ENCODE data around the gene VIPR2. TPM values are rescaled to one million over a fixed set of nuclear protein-coding genes. Genes with fewer than 3 reads are reported as not detected.
"Not testable (repeated sequence)": the region's sequence is repeated elsewhere in the genome, so short reads cannot be mapped to it uniquely, and the experiment has no call there.

Gene VIPR2
- total and polyA plus RNA-seq, 7 experiments from 2014 or later = 0.27 to 1.3 (median 0.98) TPM; not detected in 4

DNA sequence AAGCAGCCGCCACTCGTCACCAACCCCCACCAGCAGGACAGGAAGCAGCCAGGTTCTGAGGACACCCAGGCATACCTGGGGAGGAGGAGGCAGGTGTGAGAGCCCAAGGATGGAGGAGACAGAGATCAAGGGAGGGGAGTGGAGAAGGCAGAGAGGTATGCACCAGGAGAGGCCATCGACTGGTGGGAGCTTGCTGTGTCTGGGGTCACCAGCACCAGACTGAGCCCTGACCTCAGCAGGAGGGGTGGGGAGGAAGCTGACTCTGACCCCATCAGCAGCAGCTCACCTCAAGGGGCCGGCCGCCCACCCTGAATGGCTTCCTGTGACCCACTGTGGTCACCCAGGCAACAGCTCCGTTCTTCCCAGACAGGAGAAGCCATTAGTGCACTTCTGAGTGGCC, 7.8 kb downstream of the VIPR2 start:
- no peak overlapping the region for H3K27ac Mint-ChIP-seq
- intact Hi-C loops (cut with micrococcal nuclease) = no loop called here
- CTCF ChIA-PET = no interaction called here

DNA sequence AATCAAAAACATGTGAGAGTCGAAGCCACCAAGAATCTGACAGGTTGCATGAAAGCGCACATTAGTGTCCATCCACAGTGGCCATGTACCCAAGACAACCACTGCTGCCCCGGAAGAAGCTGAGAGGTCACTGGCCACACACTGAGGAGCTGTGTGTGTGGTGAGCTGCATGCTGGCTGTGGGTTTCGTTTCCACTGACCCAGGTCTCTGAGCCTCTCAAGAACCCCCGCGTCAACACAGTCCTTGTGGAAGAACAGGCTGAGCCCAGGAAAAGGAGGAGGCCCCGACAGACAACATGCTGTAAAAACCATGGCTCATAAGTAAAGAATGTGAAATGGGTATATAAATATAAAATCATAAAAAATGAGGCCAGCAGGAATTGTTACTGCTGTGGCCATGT, 8.2 kb downstream of the VIPR2 start:
- no peak overlapping the region for H3K4me3 Mint-ChIP-seq
- H3K27ac Mint-ChIP-seq = no peak overlapping the region
- H3K4me1 Mint-ChIP-seq = no peaks in the 10 kb centered on the region
- intact Hi-C loops (cut with micrococcal nuclease) = no loop called here
- ATAC-seq (no peak), DNase-seq (no peak)
- peaks cover 7 to 32% (median 11%) of the 10 kb centered on the region in 5 donors for H3K27me3 Mint-ChIP-seq
- ChIA-PET POLR2A (no interaction called here), CTCF (no interaction called here)
- H3K9me3 ChIP-seq (ENCODE audit: control insufficient read depth in 2 of 3, low read length in 3 of 3) = no peaks in the 10 kb centered on the region
- no peaks in the 10 kb centered on the region for H3K4me1 ChIP-seq (ENCODE audit: control insufficient read depth in 2 of 2, insufficient read depth in 2 of 2, low read length in 2 of 2)
- H3K27ac ChIP-seq (ENCODE audit: low read depth, low read length) = no peak overlapping the region
- no peaks in the 10 kb centered on the region for H3K27me3 ChIP-seq (ENCODE audit: control insufficient read depth in 2 of 2, insufficient read depth in 2 of 2, low read length in 2 of 2)
- no peaks in the 10 kb centered on the region for H3K36me3 Mint-ChIP-seq
- peaks cover 0 to 3% (median 0%) of the 10 kb centered on the region in 11 donors for H3K9me3 Mint-ChIP-seq
- H3K36me3 ChIP-seq (ENCODE audit: control insufficient read depth in 2 of 3, insufficient read depth in 3 of 3, low read length in 3 of 3) = no peaks in the 10 kb centered on the region
- H3K4me3 ChIP-seq (ENCODE audit: low read length) = no peak overlapping the region

More for the DNA sequence above, 7.8 kb downstream of the VIPR2 start:
- no peaks in the 10 kb centered on the region for H3K36me3 ChIP-seq (ENCODE audit: control insufficient read depth in 2 of 3, insufficient read depth in 3 of 3, low read length in 3 of 3)
- H3K36me3 Mint-ChIP-seq = no peaks in the 10 kb centered on the region
- no peaks in the 10 kb centered on the region for H3K27me3 ChIP-seq (ENCODE audit: control insufficient read depth in 2 of 2, insufficient read depth in 2 of 2, low read length in 2 of 2)
- POLR2A ChIA-PET = no interaction called here
- DNase-seq (no peak), ATAC-seq (no peak)
- H3K9me3 ChIP-seq (ENCODE audit: control insufficient read depth in 2 of 3, low read length in 3 of 3) = no peaks in the 10 kb centered on the region
- peaks cover 8 to 35% (median 12%) of the 10 kb centered on the region in 5 donors for H3K27me3 Mint-ChIP-seq
- no peaks in the 10 kb centered on the region for H3K4me1 Mint-ChIP-seq
- H3K27ac ChIP-seq (ENCODE audit: low read depth, low read length) = no peak overlapping the region
- peaks cover 0 to 3% (median 0%) of the 10 kb centered on the region in 11 donors for H3K9me3 Mint-ChIP-seq
- no peak overlapping the region for H3K4me3 Mint-ChIP-seq
- H3K4me1 ChIP-seq (ENCODE audit: control insufficient read depth in 2 of 2, insufficient read depth in 2 of 2, low read length in 2 of 2) = no peaks in the 10 kb centered on the region
- H3K4me3 ChIP-seq (ENCODE audit: low read length) = no peak overlapping the region

DNA sequence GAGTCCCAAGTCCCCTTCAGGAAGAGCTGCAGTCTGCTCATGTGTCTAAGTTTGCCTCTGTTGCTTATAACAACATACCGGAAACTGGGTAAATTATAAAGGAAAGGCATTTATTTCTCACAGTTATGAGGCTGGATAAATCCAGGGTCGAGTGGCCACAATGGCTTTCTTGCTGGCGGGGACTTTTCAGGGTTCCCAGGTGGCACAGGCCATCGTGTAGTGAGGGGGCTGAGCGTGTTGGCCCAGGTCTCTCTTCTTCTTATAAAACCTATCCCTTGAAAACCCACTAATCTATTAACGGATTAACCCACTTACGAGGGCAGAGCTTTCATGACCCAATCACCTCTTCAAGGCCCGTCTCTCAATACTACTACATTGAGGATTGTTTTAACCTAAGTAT, 8.7 kb downstream of the VIPR2 start:
- H3K4me3 Mint-ChIP-seq = no peak overlapping the region
- H3K4me3 ChIP-seq (ENCODE audit: low read length) = no peak overlapping the region
- intact Hi-C loops (cut with micrococcal nuclease) = no loop called here
- peaks cover 0 to 5% (median 0%) of the 10 kb centered on the region in 11 donors for H3K9me3 Mint-ChIP-seq
- H3K36me3 ChIP-seq (ENCODE audit: control insufficient read depth in 2 of 3, insufficient read depth in 3 of 3, low read length in 3 of 3) = no peaks in the 10 kb centered on the region
- no peak for DNase-seq
- H3K27me3 ChIP-seq (ENCODE audit: control insufficient read depth in 2 of 2, insufficient read depth in 2 of 2, low read length in 2 of 2) = no peaks in the 10 kb centered on the region
- ATAC-seq = no peak
- no peaks in the 10 kb centered on the region for H3K4me1 ChIP-seq (ENCODE audit: control insufficient read depth in 2 of 2, insufficient read depth in 2 of 2, low read length in 2 of 2)
- POLR2A ChIA-PET = no interaction called here
- no peaks in the 10 kb centered on the region for H3K9me3 ChIP-seq (ENCODE audit: control insufficient read depth in 2 of 3, low read length in 3 of 3)
- H3K4me1 Mint-ChIP-seq = no peaks in the 10 kb centered on the region
- no peak overlapping the region for H3K27ac ChIP-seq (ENCODE audit: low read depth, low read length)
- no peaks in the 10 kb centered on the region for H3K36me3 Mint-ChIP-seq
- CTCF ChIA-PET = no interaction called here
- H3K27me3 Mint-ChIP-seq = peaks cover 5 to 30% (median 6%) of the 10 kb centered on the region in 5 donors
- no peak overlapping the region for H3K27ac Mint-ChIP-seq

DNA sequence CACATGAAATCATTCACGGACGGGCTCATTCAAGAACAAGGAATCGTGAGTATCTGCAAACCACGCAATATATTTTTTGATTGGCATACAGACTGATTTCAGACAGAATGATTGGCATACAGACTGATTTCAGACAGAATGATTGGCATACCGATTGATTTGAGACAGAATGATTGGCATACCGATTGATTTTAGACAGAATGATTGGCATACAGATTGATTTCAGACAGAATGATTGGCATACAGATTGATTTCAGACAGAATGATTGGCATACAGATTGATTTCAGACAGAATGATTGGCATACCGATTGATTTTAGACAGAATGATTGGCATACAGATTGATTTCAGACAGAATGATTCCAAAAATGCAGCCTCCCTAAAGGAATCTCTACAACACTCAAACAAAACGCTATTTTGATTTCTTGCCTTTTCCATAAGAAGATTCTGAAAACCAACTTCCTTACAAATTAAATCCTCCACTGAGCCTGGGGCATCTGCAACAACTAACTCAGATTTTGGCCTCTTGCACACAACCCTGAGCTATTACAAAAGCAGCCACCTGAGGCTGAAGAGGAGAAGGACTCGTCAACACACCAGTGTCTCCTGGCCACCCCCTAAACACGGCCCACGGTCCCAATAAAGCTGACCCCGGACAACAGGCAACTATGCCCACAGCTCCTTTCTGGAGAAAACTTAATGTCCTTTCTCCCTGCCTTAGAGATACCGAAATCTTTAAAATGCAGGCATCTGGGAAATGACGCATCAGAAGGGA, 11.8 kb downstream of the VIPR2 start:
- H3K27ac ChIP-seq (ENCODE audit: low read depth, low read length); H3K27me3 ChIP-seq (ENCODE audit: control insufficient read depth in 2 of 2, insufficient read depth in 2 of 2, low read length in 2 of 2); H3K9me3 Mint-ChIP-seq; DNase-seq; H3K9me3 ChIP-seq (ENCODE audit: control insufficient read depth in 2 of 3, low read length in 3 of 3); H3K36me3 ChIP-seq (ENCODE audit: control insufficient read depth in 2 of 3, insufficient read depth in 3 of 3, low read length in 3 of 3); POLR2A ChIA-PET; H3K4me1 Mint-ChIP-seq; ATAC-seq; H3K4me1 ChIP-seq (ENCODE audit: control insufficient read depth in 2 of 2, insufficient read depth in 2 of 2, low read length in 2 of 2); H3K27ac Mint-ChIP-seq; H3K36me3 Mint-ChIP-seq; CTCF ChIA-PET; H3K4me3 ChIP-seq (ENCODE audit: low read length); H3K4me3 Mint-ChIP-seq: not testable (repeated sequence)
- peaks cover under 1 to 11% (median 8%) of the 10 kb centered on the region in 5 donors for H3K27me3 Mint-ChIP-seq
- intact Hi-C loops (cut with micrococcal nuclease) = loop anchor here in 1 of 2 donors (1.0 kb wide), 1 partner anchor 29 kb away; no protein-coding TSS in a partner anchor

DNA sequence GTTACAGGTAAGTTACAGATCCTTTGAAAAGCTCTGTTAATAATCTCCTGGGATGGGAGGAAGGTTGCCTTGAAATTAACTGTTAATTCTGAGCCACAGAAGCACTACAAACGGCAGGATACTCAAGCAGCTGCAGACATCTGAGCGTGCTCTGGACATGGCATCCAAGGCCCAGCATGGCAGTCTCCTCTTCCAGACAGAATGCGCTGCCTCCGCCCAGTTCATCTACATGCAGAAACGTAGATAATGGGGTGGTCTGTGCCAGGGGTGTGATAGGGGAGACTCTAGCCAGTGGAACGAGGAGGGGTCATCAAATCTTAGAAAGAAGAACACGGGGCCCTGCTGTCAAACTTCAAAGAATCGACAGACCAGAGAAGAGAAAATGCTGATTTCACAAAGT, 13.8 kb downstream of the VIPR2 start:
- Histone ChIP-seq H3K4me1 (ENCODE audit: control insufficient read depth in 2 of 2, insufficient read depth in 2 of 2, low read length in 2 of 2) (no peaks in the 10 kb centered on the region), H3K27me3 (ENCODE audit: control insufficient read depth in 2 of 2, insufficient read depth in 2 of 2, low read length in 2 of 2) (no peaks in the 10 kb centered on the region), H3K9me3 (ENCODE audit: control insufficient read depth in 2 of 3, low read length in 3 of 3) (no peaks in the 10 kb centered on the region), H3K36me3 (ENCODE audit: control insufficient read depth in 2 of 3, insufficient read depth in 3 of 3, low read length in 3 of 3) (no peaks in the 10 kb centered on the region), H3K27ac (ENCODE audit: low read depth, low read length) (no peak overlapping the region), H3K4me3 (ENCODE audit: low read length) (no peak overlapping the region)
- no peak overlapping the region for H3K27ac Mint-ChIP-seq
- H3K4me1 Mint-ChIP-seq = no peaks in the 10 kb centered on the region
- peaks cover 0 to 16% (median 8%) of the 10 kb centered on the region in 5 donors for H3K27me3 Mint-ChIP-seq
- no peak for ATAC-seq
- ChIA-PET CTCF (no interaction called here), POLR2A (no interaction called here)
- intact Hi-C loops (cut with micrococcal nuclease) = no loop called here
- peaks cover 0 to 2% (median 0%) of the 10 kb centered on the region in 11 donors for H3K9me3 Mint-ChIP-seq
- DNase-seq = no peak
- H3K4me3 Mint-ChIP-seq = no peak overlapping the region
- H3K36me3 Mint-ChIP-seq = no peaks in the 10 kb centered on the region

DNA sequence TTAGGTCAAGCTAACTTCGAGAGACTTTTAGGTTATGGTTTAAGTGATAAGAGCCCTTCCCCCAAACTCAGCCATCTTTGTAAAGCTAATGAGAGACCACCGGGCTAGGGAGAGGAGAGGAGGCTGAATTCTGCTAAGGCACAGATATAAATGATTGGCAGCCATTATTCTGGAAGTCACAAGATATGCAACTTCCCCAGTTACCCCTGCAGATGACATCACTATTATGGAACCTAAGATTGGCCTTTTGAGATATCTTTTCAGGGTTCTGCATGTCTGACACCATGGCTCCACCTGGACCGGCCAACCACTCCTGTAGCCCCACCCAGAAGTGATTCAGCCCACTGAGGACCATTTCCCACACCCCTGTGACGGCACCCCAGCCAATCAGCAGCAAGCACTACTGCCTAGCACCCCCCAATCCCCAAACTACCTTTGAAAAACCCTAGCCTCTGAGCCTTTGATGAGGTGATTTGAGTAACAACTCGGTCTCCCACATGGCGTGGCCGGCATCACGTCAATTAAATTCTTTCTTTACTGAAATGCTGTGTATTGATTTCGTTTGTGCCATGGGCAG, 14.4 kb downstream of the VIPR2 start:
- ATAC-seq (no peak), DNase-seq (no peak)
- peaks cover 0 to 2% (median 0%) of the 10 kb centered on the region in 11 donors for H3K9me3 Mint-ChIP-seq

DNA sequence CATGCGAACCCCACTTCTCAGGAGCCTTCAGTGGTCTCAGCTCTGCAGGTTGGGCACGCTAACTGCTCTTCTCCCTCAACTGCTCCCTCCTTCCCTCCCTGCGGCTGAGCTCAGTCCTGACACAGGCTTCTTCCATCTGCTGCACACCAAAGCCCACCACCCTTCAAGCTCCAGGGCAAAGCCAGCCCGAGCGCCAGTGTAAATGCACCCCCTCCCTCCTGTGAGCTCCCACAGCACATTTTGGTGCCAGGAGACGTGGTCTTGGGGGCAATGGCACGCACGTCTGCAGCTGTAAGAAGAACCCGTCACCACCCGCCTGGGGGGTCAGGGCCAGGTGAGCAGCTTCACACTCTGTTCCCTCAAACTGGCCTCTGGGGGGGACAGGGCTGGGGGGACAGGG, 15.9 kb downstream of the VIPR2 start:
- POLR2A ChIA-PET = no interaction called here
- ATAC-seq = no peak
- no peaks in the 10 kb centered on the region for H3K9me3 ChIP-seq (ENCODE audit: control insufficient read depth in 2 of 3, low read length in 3 of 3)
- H3K4me1 ChIP-seq (ENCODE audit: control insufficient read depth in 2 of 2, insufficient read depth in 2 of 2, low read length in 2 of 2) = no peaks in the 10 kb centered on the region
- no peak overlapping the region for H3K4me3 ChIP-seq (ENCODE audit: low read length)
- no peak overlapping the region for H3K27ac ChIP-seq (ENCODE audit: low read depth, low read length)
- H3K4me3 Mint-ChIP-seq = no peak overlapping the region
- no peak overlapping the region for H3K27ac Mint-ChIP-seq
- no peaks in the 10 kb centered on the region for H3K27me3 ChIP-seq (ENCODE audit: control insufficient read depth in 2 of 2, insufficient read depth in 2 of 2, low read length in 2 of 2)
- peaks cover 2 to 19% (median 15%) of the 10 kb centered on the region in 5 donors for H3K27me3 Mint-ChIP-seq
- intact Hi-C loops (cut with micrococcal nuclease) = no loop called here
- no peaks in the 10 kb centered on the region for H3K36me3 ChIP-seq (ENCODE audit: control insufficient read depth in 2 of 3, insufficient read depth in 3 of 3, low read length in 3 of 3)
- H3K9me3 Mint-ChIP-seq = peaks cover 0 to 2% (median 0%) of the 10 kb centered on the region in 11 donors
- no peaks in the 10 kb centered on the region for H3K36me3 Mint-ChIP-seq
- CTCF ChIA-PET = no interaction called here
- DNase-seq = no peak
- H3K4me1 Mint-ChIP-seq = no peaks in the 10 kb centered on the region

More for the DNA sequence above, 14.4 kb downstream of the VIPR2 start:
- H3K4me1 ChIP-seq (ENCODE audit: control insufficient read depth in 2 of 2, insufficient read depth in 2 of 2, low read length in 2 of 2) = no peaks in the 10 kb centered on the region
- no peak overlapping the region for H3K4me3 ChIP-seq (ENCODE audit: low read length)
- intact Hi-C loops (cut with micrococcal nuclease) = no loop called here
- Mint-ChIP-seq H3K4me3 (no peak overlapping the region), H3K27me3 (peaks cover 0 to 19% (median 11%) of the 10 kb centered on the region in 5 donors), H3K4me1 (no peaks in the 10 kb centered on the region), H3K27ac (no peak overlapping the region), H3K36me3 (no peaks in the 10 kb centered on the region)
- no peaks in the 10 kb centered on the region for H3K9me3 ChIP-seq (ENCODE audit: control insufficient read depth in 2 of 3, low read length in 3 of 3)
- no peaks in the 10 kb centered on the region for H3K36me3 ChIP-seq (ENCODE audit: control insufficient read depth in 2 of 3, insufficient read depth in 3 of 3, low read length in 3 of 3)
- no peaks in the 10 kb centered on the region for H3K27me3 ChIP-seq (ENCODE audit: control insufficient read depth in 2 of 2, insufficient read depth in 2 of 2, low read length in 2 of 2)
- POLR2A ChIA-PET = no interaction called here
- CTCF ChIA-PET = no interaction called here
- no peak overlapping the region for H3K27ac ChIP-seq (ENCODE audit: low read depth, low read length)
